ENCODE measurements around the gene OCSTAMP. TPM values are rescaled to one million over a fixed set of nuclear protein-coding genes. Genes with fewer than 3 reads are reported as not detected.

Gene OCSTAMP
- total RNA-seq, 4 donors from 2014 or later, result not detected

DNA sequence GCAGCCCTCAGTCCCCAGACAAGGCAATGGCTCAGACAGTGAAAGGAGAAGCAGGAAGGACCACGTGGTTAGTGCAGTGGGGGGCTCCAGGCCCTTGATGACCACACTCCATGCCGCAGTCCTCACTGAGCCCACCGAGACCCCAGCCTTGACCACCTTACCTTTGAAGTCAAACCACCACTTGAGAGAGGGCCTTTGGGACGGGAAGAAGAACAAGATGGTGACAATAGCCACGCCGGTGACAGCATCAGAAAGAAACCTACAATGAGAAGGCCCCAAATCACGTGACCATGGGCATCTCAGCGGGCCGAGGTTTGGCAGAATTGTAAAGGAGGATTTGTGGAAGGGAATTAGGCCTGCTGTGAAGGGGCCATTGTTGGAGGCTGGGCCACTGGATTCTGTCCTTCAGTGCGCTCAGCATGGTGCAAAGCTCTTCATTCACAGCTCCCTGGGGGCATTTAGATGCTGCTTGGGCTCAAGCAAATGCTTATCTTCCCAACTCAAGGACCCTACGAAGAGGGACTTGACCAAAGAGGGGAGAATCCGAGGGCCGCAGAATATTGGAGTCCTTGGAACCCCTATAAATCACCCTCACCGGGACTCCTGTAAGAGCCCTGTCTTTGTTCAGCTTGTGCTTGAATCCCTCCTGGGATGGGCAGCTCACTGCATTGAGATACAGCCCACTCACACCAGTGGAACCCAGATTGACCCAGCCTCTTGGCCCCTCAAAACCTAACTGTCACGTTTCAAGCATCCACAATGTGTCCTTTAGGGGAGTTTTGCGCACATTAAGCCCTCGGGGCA lies 33.2 kb upstream of the OCSTAMP start:
- H3K4me3 ChIP-seq (ENCODE audit: low read depth, poor library complexity, severe bottlenecking), result no peak overlapping the region
- TF ChIP-seq, protein P1, sequence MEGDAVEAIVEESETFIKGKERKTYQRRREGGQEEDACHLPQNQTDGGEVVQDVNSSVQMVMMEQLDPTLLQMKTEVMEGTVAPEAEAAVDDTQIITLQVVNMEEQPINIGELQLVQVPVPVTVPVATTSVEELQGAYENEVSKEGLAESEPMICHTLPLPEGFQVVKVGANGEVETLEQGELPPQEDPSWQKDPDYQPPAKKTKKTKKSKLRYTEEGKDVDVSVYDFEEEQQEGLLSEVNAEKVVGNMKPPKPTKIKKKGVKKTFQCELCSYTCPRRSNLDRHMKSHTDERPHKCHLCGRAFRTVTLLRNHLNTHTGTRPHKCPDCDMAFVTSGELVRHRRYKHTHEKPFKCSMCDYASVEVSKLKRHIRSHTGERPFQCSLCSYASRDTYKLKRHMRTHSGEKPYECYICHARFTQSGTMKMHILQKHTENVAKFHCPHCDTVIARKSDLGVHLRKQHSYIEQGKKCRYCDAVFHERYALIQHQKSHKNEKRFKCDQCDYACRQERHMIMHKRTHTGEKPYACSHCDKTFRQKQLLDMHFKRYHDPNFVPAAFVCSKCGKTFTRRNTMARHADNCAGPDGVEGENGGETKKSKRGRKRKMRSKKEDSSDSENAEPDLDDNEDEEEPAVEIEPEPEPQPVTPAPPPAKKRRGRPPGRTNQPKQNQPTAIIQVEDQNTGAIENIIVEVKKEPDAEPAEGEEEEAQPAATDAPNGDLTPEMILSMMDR (IDR thresholded peaks at IDR 0.05), result no peak
- no peak for TF ChIP-seq POLR2A (IDR thresholded peaks at IDR 0.05)
- 83 to 84% methylated on average over 17 of the region's 17 CpGs for WGBS, 2 donors
- intact Hi-C loops (cut with DNase I; ENCODE audit: low total_unique reads), result no loop called here
- peak in 1 of 2 donors; percentile 61 for DNase-seq (ENCODE audit: low spot score in 2 of 2)

- WGBS, 2 donors, result 88 to 94% methylated on average over 5 of the region's 5 CpGs
- peak in 1 of 2 donors; percentile 17 for DNase-seq (ENCODE audit: low spot score in 2 of 2)
- intact Hi-C loops (cut with DNase I; ENCODE audit: low total_unique reads), result no loop called here
- no peak overlapping the region for H3K4me3 ChIP-seq (ENCODE audit: low read depth, poor library complexity, severe bottlenecking)
- TF ChIP-seq, protein P1 (IDR thresholded peaks at IDR 0.05), result no peak
- no peak for TF ChIP-seq POLR2A (IDR thresholded peaks at IDR 0.05)
These were observed 32.2 kb upstream of the OCSTAMP start for GRCh38 chr20:46582648-46583047.

GRCh38 chr20:46581391-46581790 lies 30.9 kb upstream of the OCSTAMP start:
- WGBS, 2 donors, result 81% methylated on average over 3 of the region's 3 CpGs
- peak in 1 of 2 donors; percentile 32 for DNase-seq (ENCODE audit: low spot score in 2 of 2)
- no peak for TF ChIP-seq POLR2A (IDR thresholded peaks at IDR 0.05)
- TF ChIP-seq, protein P1 (IDR thresholded peaks at IDR 0.05), result no peak
- intact Hi-C loops (cut with DNase I; ENCODE audit: low total_unique reads), result no loop called here
- H3K4me3 ChIP-seq (ENCODE audit: low read depth, poor library complexity, severe bottlenecking), result no peak overlapping the region

DNA sequence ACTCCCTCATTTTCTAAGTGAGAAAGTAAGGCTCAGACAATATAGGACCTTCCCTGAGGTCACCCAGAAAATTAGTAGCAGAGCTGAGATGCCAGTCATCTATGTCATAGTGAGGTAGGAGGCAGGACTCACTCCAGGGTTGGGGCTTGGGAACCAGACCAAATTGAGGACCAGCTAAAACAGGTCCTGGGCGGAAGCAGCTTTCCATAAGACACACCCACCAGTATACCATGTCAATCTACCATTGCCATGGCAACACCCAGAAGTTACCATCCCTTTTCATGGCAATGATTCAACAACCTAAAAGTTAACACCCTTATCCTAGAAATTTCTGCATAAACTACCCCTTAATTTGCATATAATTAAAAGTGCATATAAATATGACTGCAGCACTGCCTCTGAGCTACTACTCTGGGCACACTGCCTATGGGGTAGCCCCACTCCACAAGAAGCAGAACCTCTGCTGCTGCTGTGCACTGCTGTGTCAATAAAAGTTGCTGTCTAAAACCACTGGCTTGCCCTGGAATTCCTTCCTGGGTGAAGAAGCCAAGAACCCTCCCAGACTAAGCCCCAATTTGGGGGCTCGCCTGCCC lies 30.3 kb upstream of the OCSTAMP start:
- 78 to 88% methylated on average over 2 of the region's 2 CpGs for WGBS, 2 donors
- intact Hi-C loops (cut with DNase I; ENCODE audit: low total_unique reads), result no loop called here
- no peak for TF ChIP-seq POLR2A (IDR thresholded peaks at IDR 0.05)
- TF ChIP-seq, protein P1 (IDR thresholded peaks at IDR 0.05), result no peak
- H3K4me3 ChIP-seq (ENCODE audit: low read depth, poor library complexity, severe bottlenecking), result no peak overlapping the region
- peak in 1 of 2 donors; percentile 7 for DNase-seq (ENCODE audit: low spot score in 2 of 2)

GRCh38 chr20:46578745-46579144 lies 28.3 kb upstream of the OCSTAMP start:
- no peak overlapping the region for H3K4me3 ChIP-seq (ENCODE audit: low read depth, poor library complexity, severe bottlenecking)
- DNase-seq (ENCODE audit: low spot score in 2 of 2), result peak in 1 of 2 donors; percentile 26
- 85% methylated on average over 7 of the region's 7 CpGs for WGBS, 2 donors
- intact Hi-C loops (cut with DNase I; ENCODE audit: low total_unique reads), result no loop called here
- TF ChIP-seq, protein P1 (IDR thresholded peaks at IDR 0.05), result no peak
- TF ChIP-seq POLR2A (IDR thresholded peaks at IDR 0.05), result no peak
